Right ventricle myocardium superior (tissue), 1 donor: ENCODE data around the gene TGM4. TPM values are rescaled to one million over a fixed set of nuclear protein-coding genes. Genes with fewer than 3 reads are reported as not detected.

Experiments used
- total RNA-seq: library from RNA; stranded (reverse); fragmentation: NEBNext Ultra II Directional; extraction: Animal tissue kit (Norgen Biotek cat#: 25700); gene quantifications from one replicate; pipeline ENCODE4 v1.2.1, GENCODE V29; 2021
- donor health status: DM: no; HTN: yes; CAD: no; lungs with severe emphysema.

Gene TGM4
- total RNA-seq, 1 donor from 2014 or later: not detected

Other genes starting within 250 kb of the TGM4 start
- 10.3 TPM for gene ZNF197, start 249.6 kb upstream of the TGM4 start, total RNA-seq
- gene ZNF35, start 225.9 kb upstream of the TGM4 start, total RNA-seq: 6.3 TPM
- 4.1 TPM for gene ZNF502, start 161.9 kb upstream of the TGM4 start, total RNA-seq
- 4.9 TPM for gene ZNF501, start 145.0 kb upstream of the TGM4 start, total RNA-seq
- gene KIAA1143, start 113.0 kb upstream of the TGM4 start, total RNA-seq: 32.8 TPM
- gene KIF15, start 112.8 kb upstream of the TGM4 start, total RNA-seq: 0.73 TPM
- gene TMEM42, start 12.7 kb upstream of the TGM4 start, total RNA-seq: 10.2 TPM
- gene ZDHHC3, start 101.6 kb downstream of the TGM4 start, total RNA-seq: 35.6 TPM
- 24.4 TPM for gene EXOSC7, start 101.6 kb downstream of the TGM4 start, total RNA-seq
- 78.6 TPM for gene CLEC3B, start 151.7 kb downstream of the TGM4 start, total RNA-seq